GM12872 (cell line): ENCODE results near the gene AMOTL1.

Experiments used
- CTCF ChIP-seq: IDR thresholded peaks from 3 replicates; pipeline ENCODE4 v1.5.1; 2011; ENCODE audit warnings: low read depth, mild to moderate bottlenecking, low read length, moderate library complexity; ENCODE audit not compliant: insufficient read depth

The AMOTL1 gene

GRCh38 chr11:94882931-94883330 lies 114.8 kb downstream of the AMOTL1 start:
- TF ChIP-seq CTCF, result no peak

- no peak for TF ChIP-seq CTCF
Measured at GRCh38 chr11:94883878-94884277, 115.7 kb downstream of the AMOTL1 start.

- TF ChIP-seq CTCF, result no peak
Measured at GRCh38 chr11:94884376-94884775, 116.2 kb downstream of the AMOTL1 start.

GRCh38 chr11:94885133-94885532 lies 117.0 kb downstream of the AMOTL1 start:
- no peak for TF ChIP-seq CTCF

GRCh38 chr11:94885581-94885980 lies 117.4 kb downstream of the AMOTL1 start:
- TF ChIP-seq CTCF, result no peak

GRCh38 chr11:94888204-94888603 lies 120.0 kb downstream of the AMOTL1 start:
- no peak for TF ChIP-seq CTCF

- no peak for TF ChIP-seq CTCF
Measured at GRCh38 chr11:94895451-94895850, 127.3 kb downstream of the AMOTL1 start.

- TF ChIP-seq CTCF, result no peak
Measured at GRCh38 chr11:94895971-94896370, 127.8 kb downstream of the AMOTL1 start.
